ENCODE results near the gene KLHL22.
"Not testable (repeated sequence)": the region's sequence is repeated elsewhere in the genome, so short reads cannot be mapped to it uniquely, and the experiment has no call there.

DNA sequence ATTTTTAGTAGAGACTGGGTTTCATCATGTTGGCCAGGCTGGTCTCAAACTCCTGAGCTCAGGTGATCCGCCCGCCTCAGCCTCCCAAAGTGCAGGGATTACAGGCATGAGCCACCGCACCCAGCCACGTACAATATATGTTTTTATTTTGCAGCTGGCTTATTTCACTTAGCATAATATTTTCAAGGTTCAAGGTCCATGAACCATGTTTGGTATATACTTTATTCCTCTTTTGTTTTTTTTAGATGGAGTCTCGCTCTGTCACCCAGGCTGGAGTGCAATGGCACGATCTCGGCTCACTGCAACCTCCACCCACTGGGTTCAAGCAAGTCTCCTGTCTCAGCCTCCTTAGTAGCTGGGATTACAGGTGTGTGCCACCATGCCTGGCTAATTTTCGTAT, 43.3 kb upstream of the KLHL22 start:
- not testable (repeated sequence) for TF ChIP-seq CTCF (conservative IDR thresholded peaks at IDR 0.05; ENCODE audit: low read depth, low read length); EZH2 (IDR thresholded peaks at IDR 0.05; ENCODE audit: borderline replicate concordance, low read depth, low read length, poor library complexity, severe bottlenecking)
